Glutamatergic neuron (in vitro differentiated cells): ENCODE measurements around the gene APOL6. TPM values are rescaled to one million over a fixed set of nuclear protein-coding genes. Genes with fewer than 3 reads are reported as not detected.

ENCODE experiments used
- DNase-seq: peaks from one replicate; pipeline ENCODE4 v3.0.0; 2022
- H3K27ac Mint-ChIP-seq: one replicate; pipeline ENCODE4 v1.8.0; 2020; ENCODE audit warnings: mild to moderate bottlenecking, mixed read lengths, inconsistent platforms; ENCODE audit not compliant: unreplicated experiment
- H3K27me3 Mint-ChIP-seq: one replicate; pipeline ENCODE4 v1.8.0; 2020; ENCODE audit warnings: mild to moderate bottlenecking, moderate library complexity, mixed read lengths, inconsistent platforms; ENCODE audit not compliant: unreplicated experiment
- H3K36me3 Mint-ChIP-seq: one replicate; pipeline ENCODE4 v1.8.0; 2020; ENCODE audit warnings: mild to moderate bottlenecking, mixed read lengths, inconsistent platforms; ENCODE audit not compliant: unreplicated experiment
- H3K4me1 Mint-ChIP-seq: one replicate; pipeline ENCODE4 v1.8.0; 2020; ENCODE audit warnings: mild to moderate bottlenecking, low read depth, mixed read lengths, inconsistent platforms; ENCODE audit not compliant: unreplicated experiment
- H3K4me3 Mint-ChIP-seq: one replicate; pipeline ENCODE4 v1.8.0; 2020; ENCODE audit warnings: mild to moderate bottlenecking, mixed read lengths, inconsistent platforms; ENCODE audit not compliant: unreplicated experiment
- H3K9me3 Mint-ChIP-seq: one replicate; pipeline ENCODE4 v1.8.0; 2020; ENCODE audit warnings: mild to moderate bottlenecking, moderate library complexity, mixed read lengths, inconsistent platforms; ENCODE audit not compliant: unreplicated experiment
- total RNA-seq: library from RNA; stranded (reverse); fragmentation: NEBNext Ultra II Directional; extraction: Animal tissue kit (Norgen Biotek cat#: 25700); gene quantifications from one replicate; pipeline ENCODE4 v1.2.1, GENCODE V29; 2021; ENCODE audit not compliant: unreplicated experiment
- TF ChIP-seq, protein P1 (sequence below): fragments of 200-600 bp; sonication (generic); IDR thresholded peaks from one replicate; pipeline ENCODE4 v1.5.0; 2021; ENCODE audit not compliant: partially characterized antibody, unreplicated experiment

APOL6 gene
- total RNA-seq, 1 donor from 2014 or later: not detected

- H3K27me3 Mint-ChIP-seq: no peaks in the 10 kb centered on the region
- H3K4me3 Mint-ChIP-seq: no peak overlapping the region
- H3K36me3 Mint-ChIP-seq: no peaks in the 10 kb centered on the region
- DNase-seq: no peak
- TF ChIP-seq, protein P1, sequence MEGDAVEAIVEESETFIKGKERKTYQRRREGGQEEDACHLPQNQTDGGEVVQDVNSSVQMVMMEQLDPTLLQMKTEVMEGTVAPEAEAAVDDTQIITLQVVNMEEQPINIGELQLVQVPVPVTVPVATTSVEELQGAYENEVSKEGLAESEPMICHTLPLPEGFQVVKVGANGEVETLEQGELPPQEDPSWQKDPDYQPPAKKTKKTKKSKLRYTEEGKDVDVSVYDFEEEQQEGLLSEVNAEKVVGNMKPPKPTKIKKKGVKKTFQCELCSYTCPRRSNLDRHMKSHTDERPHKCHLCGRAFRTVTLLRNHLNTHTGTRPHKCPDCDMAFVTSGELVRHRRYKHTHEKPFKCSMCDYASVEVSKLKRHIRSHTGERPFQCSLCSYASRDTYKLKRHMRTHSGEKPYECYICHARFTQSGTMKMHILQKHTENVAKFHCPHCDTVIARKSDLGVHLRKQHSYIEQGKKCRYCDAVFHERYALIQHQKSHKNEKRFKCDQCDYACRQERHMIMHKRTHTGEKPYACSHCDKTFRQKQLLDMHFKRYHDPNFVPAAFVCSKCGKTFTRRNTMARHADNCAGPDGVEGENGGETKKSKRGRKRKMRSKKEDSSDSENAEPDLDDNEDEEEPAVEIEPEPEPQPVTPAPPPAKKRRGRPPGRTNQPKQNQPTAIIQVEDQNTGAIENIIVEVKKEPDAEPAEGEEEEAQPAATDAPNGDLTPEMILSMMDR: no peak
- no peaks in the 10 kb centered on the region for H3K4me1 Mint-ChIP-seq
- peaks cover 2% of the 10 kb centered on the region for H3K9me3 Mint-ChIP-seq
- H3K27ac Mint-ChIP-seq: no peak overlapping the region
Measured at GRCh38 chr22:35684270-35684700, 36.0 kb downstream of the APOL6 start.

GRCh38 chr22:35684732-35685131 lies 36.5 kb downstream of the APOL6 start:
- DNase-seq: no peak
- no peak overlapping the region for H3K4me3 Mint-ChIP-seq
- peaks cover 2% of the 10 kb centered on the region for H3K9me3 Mint-ChIP-seq
- H3K36me3 Mint-ChIP-seq: no peaks in the 10 kb centered on the region
- H3K27me3 Mint-ChIP-seq: no peaks in the 10 kb centered on the region
- TF ChIP-seq, protein P1: no peak
- H3K4me1 Mint-ChIP-seq: no peaks in the 10 kb centered on the region
- no peak overlapping the region for H3K27ac Mint-ChIP-seq

- Mint-ChIP-seq H3K27me3 (no peaks in the 10 kb centered on the region), H3K9me3 (peaks cover 2% of the 10 kb centered on the region), H3K27ac (no peak overlapping the region), H3K36me3 (no peaks in the 10 kb centered on the region), H3K4me3 (no peak overlapping the region), H3K4me1 (no peaks in the 10 kb centered on the region)
- TF ChIP-seq, protein P1: no peak
- DNase-seq: no peak
Measured at GRCh38 chr22:35685731-35686130, 37.5 kb downstream of the APOL6 start.

GRCh38 chr22:35686298-35686697 lies 38.1 kb downstream of the APOL6 start:
- no peaks in the 10 kb centered on the region for H3K27me3 Mint-ChIP-seq
- TF ChIP-seq, protein P1: no peak
- H3K4me1 Mint-ChIP-seq: no peaks in the 10 kb centered on the region
- peaks cover 2% of the 10 kb centered on the region for H3K9me3 Mint-ChIP-seq
- no peaks in the 10 kb centered on the region for H3K36me3 Mint-ChIP-seq
- H3K4me3 Mint-ChIP-seq: no peak overlapping the region
- no peak for DNase-seq
- H3K27ac Mint-ChIP-seq: no peak overlapping the region

DNA sequence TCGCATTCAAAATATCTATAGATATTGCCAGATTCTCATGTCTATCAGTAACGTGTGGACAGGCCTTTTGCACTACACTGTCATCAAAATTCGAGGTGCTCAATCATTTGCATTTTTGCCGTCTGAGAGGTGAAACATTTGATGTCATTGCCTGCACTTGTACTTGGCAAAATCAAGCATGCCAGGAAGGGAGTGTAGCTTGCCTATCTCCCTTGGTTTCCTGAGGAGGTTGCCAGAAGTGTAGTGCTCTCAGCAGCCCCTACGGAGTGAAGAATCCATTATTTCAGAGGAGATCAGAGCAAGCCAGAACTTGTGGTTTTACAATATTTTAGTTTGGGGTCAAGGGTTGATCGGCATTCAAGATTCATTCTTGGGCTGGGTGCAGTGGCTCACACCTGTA lies 39.2 kb downstream of the APOL6 start:
- H3K4me1 Mint-ChIP-seq: no peaks in the 10 kb centered on the region
- no peak overlapping the region for H3K27ac Mint-ChIP-seq
- H3K9me3 Mint-ChIP-seq: peaks cover 5% of the 10 kb centered on the region
- TF ChIP-seq, protein P1: no peak
- no peaks in the 10 kb centered on the region for H3K27me3 Mint-ChIP-seq
- H3K36me3 Mint-ChIP-seq: no peaks in the 10 kb centered on the region
- DNase-seq: no peak
- H3K4me3 Mint-ChIP-seq: no peak overlapping the region
